GM19025 (cell line): ENCODE measurements around the gene VWA3B.
"Not testable (repeated sequence)": the region's sequence is repeated elsewhere in the genome, so short reads cannot be mapped to it uniquely, and the experiment has no call there.

Experiments used
- ATAC-seq: cut with Tn5 transposase; IDR thresholded peaks from one replicate; pipeline ENCODE4 v1.9.1; 2021; ENCODE audit warnings: mild to moderate bottlenecking, low read depth, moderate library complexity; ENCODE audit not compliant: unreplicated experiment

The VWA3B gene

DNA sequence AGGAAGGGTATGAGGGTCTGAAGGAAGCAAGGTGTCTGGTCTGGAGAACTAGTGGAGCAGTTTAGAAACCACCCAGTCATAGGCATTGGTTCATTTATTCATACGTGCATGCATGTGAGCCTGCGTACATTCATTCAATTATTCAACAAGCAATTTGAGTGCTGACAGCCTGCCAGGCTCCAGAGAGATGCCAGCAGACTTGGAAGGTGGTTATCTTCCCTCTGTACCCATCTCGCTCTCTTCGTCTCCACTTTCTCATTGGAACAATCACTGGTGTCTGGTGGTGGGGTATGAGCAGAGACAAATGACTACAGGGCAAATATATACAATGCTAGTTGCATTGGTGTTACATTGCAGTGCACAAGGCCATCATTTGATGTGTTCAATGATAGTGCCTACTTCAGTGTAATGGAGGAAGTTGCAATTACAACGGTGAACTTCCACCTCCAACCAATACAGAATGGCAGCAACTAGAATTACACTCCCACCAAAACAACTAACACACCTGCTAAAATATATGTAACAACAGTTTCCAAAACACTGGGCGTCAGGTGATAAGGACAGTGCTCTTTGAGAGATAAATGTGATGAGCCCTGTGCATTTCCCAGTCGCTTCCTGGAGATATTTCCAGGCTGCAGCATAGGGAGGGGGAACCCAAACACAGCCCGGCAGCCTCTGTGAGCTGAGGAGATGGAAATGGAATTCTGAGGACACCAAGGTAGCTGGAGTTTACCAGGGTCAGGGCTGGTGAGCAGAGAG is 226.7 kb downstream of the VWA3B start:
- no peak for ATAC-seq

DNA sequence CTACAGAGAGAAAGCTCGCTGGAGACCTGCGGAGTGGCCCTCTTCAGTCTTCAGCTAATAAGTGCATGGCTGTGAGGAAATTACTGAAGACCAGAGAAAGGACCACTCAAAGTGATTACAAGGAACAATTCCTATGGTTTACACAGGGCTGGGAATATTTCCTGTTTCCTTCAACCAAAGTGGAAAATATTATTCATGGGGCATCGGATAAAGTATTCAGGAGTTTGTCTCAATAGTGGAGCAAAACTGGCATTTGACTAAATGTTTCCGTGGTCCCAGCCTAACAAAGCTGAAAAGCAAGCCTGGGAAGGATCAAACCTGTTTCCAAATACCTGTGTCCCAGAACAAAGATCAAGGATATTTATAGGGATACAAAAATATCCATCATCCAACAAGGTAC is 227.3 kb downstream of the VWA3B start:
- no peak for ATAC-seq

DNA sequence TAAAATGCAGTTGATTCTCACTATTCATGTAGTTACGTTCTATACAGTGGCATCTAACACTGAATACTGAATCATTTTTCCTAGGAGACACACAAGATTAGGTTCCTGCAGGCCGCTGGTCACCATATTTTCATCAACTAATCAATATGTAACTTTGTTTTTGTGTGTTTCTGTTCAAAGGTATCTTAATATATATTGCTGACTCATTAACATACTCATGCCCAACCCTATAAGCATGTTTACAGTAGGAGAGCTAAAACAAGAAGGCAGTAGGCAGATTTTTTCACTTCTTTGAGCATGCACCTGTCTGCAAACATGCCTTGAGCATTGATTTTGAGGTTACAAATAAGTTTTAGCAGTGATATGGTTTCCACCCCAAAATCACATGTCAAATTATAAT is 229.0 kb downstream of the VWA3B start:
- ATAC-seq, result no peak

DNA sequence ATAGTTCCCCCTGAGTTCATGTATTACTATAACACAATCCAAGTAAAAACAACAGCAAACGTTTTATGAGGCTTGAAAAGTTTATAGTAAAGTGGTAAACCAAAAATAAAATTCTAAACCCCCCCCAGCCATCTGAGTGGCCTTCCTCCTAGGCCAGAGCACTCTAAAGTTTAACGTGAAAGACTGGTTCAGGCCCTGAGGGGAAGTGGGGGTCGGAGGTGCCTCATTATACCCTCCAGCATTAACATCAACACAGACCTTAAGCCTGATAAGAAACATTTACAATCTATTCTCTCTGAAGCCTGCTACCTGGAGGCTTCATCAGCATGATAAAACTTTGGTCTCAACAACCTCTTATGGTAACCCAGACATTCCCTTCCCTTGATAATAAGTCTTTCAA is 230.2 kb downstream of the VWA3B start:
- no peak for ATAC-seq

DNA sequence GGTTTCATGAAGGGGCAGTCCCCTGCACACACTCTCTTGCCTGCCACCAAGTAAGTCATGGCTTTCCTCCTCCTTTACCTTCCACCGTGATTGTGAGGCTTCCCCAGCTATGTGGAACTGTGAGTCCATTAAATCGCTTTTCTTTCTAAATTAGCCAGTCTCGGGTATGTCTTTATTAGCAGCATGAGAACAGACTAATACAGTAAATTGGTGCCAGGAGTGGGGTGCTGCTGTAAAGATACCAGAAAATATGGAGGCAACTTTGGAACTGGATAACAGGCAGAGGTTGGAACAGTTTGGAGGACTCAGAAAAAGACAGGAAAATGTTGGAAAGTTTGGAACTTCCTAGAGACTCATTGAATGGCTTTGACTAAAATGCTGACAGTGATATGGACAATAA is 233.2 kb downstream of the VWA3B start:
- ATAC-seq, result not testable (repeated sequence)

DNA sequence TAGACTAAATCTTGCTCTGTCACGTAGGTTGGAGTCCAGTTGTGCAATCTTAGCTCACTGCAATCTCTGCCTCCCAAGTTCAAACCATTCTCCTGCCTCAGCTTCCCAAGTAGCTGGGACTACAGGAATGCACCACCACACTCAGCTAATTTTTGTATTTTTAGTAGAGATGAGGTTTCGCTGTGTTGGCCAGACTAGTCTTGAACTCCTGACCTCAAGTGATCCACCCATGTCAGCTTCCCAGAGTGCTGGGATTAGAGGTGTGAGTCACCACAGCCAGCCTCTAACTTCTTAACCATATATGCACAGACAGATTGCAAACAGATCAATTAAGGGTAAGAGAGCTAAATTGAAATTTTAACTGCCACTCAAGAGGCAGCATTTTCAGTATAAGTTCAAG is 237.2 kb downstream of the VWA3B start:
- no peak for ATAC-seq

DNA sequence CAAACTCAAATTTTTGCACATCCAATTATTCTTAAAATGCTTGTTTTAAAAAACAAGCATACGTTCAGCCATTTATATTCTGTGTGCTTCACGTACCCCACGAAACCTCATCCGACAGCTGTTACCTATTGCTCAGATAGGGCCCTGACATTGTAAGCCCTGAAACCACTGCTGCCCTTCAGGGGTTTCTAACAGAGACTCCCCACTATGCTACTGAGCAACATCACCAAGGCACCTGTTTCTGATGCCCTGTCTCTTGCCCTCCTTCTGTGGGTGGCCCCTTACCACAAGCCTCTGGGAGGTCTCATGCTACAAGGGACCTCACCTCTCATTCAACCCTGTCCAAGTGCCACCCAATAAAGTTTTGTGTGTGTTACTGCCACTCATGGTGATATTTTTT is 240.8 kb downstream of the VWA3B start:
- ATAC-seq, result no peak

DNA sequence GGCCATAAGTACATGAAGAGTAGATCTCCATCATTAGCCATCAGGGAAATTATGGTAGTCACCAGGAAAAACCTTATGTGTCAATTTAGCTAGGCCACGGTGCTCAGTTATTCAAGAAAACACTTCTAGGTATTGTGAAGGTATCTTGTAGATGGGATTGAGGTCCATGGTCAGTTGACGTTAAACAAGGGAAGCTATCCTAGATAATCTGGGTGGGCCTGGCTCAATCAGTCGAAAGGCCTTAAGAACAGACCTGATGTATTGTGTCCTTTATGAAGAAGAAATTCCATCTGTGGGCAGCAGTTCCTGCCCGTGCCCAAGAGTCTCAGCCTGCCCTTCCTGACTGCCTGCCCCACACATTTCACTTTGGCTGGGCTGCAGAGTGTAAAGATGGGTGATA is 242.6 kb downstream of the VWA3B start:
- no peak for ATAC-seq

DNA sequence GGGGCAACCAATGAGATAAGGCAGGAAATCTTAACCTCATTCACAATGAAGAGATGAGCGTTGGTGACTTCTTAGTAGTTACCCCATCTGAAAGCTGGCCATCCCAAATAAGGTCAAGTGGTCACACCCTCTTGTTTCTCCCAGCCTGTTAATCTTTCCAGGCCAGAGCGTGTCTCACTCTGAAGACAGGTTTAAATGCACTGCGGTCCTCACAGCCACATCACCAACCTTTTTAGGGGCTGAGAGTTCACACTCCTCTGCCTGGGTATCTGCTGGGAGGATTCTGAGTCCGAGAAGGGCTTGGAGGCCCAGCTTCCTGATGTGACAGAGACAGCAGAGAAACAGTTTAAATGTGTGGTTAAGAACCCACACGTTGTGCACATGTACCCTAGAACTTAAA is 246.0 kb downstream of the VWA3B start:
- no peak for ATAC-seq

DNA sequence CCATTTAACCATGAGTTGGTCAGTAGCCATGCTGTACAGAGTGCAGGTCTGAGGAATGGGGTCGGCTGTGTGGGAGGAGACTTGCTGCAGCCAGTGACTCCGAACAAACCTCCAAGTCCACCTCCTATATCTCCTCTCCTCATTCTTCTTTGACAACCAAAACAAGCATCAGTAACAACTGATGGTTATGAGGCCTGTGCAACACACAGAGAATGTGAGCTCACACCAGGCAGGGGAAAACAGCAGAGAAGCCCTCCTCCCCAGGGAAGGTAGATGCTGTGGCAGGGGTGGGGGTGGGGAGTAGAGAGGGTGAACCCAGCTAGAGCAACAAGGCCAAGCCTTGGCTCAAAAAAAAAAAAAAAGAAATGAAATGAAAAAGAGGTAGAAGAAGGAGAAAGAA is 247.0 kb downstream of the VWA3B start:
- ATAC-seq, result no peak

DNA sequence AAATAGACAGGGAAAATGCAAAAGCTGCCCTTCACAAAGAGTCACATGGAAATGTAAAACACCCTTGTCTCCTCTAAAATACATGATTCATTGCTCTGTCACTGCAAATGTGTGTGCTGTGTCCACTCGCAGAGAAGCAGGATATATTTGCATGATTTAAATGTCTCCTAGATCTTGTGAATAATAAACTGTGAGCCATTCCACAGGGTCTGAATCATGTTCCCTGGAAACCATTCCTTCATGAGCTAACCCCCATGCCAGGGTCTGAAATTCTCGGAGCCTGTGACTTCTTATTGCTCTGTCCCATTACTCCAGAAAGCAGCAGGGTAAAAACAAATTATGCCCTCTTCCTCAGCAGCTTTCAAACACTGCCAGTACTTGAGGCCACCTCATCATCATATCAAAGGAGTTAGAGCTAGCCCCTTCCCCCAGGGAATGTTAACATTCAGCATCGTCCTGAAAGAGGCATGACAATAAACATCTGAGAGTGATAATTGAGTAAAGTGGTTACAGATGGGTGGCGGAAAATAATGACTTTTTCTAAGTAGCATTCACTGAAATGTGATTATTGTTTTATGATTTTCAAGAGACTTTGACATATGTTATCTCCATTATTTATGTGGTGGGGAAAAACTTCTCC is 247.6 kb downstream of the VWA3B start:
- ATAC-seq, result no peak

DNA sequence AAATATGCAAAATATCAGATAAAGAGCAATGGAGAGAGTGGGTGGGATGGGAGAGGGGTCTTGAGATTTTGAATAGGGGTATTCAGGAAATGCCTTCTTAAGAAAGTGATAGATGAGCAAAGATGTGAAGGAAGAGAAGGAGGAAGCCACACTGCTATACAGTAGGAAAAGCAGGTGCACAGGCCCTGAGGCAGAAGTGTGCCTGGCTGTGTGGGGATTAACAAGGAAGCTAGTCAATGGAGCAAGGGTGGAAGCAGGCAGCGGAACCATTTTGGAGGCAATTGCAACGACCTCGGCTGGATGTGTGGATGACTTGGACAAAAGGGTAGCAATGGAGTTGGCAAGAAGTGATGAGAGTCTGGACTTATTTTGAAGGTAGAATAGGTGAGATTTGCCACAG is 248.3 kb downstream of the VWA3B start:
- ATAC-seq, result no peak

DNA sequence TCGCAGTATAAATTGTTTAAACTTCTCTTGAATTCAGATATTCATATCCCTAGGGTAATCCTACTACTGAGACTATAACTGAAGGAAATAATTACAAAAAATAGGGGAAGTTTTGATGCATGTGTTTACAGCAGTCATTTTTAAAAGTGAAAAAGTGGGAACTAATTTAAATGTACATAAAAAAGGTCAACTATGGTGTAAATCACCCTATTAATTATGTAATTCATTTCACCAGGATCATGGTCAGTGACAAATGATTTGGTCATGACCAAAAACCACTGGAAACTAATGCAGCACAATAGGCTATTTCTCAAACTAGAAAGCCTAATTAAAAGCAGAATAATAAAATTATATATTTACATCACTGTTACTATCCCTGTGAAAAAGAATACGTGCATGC is 254.3 kb downstream of the VWA3B start:
- ATAC-seq, result no peak

DNA sequence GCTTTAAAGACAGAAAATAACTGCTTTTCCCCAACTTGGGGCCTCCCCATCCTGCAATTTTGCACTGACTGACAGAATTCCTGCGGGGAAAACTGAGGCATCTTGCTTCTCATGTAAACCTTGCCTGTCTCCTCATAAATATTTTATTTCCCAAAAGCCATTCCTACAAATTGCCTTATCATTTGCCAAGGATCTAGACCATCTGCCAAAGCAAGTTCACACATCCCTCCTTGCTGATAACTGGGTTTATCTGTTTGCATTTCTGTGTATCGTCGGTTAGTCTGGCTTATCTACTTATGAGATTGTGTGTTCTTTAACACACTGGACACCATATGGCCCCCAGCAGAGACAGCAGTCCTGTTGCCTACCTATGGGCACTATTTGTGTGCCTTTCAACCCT is 256.3 kb downstream of the VWA3B start:
- ATAC-seq, result no peak

DNA sequence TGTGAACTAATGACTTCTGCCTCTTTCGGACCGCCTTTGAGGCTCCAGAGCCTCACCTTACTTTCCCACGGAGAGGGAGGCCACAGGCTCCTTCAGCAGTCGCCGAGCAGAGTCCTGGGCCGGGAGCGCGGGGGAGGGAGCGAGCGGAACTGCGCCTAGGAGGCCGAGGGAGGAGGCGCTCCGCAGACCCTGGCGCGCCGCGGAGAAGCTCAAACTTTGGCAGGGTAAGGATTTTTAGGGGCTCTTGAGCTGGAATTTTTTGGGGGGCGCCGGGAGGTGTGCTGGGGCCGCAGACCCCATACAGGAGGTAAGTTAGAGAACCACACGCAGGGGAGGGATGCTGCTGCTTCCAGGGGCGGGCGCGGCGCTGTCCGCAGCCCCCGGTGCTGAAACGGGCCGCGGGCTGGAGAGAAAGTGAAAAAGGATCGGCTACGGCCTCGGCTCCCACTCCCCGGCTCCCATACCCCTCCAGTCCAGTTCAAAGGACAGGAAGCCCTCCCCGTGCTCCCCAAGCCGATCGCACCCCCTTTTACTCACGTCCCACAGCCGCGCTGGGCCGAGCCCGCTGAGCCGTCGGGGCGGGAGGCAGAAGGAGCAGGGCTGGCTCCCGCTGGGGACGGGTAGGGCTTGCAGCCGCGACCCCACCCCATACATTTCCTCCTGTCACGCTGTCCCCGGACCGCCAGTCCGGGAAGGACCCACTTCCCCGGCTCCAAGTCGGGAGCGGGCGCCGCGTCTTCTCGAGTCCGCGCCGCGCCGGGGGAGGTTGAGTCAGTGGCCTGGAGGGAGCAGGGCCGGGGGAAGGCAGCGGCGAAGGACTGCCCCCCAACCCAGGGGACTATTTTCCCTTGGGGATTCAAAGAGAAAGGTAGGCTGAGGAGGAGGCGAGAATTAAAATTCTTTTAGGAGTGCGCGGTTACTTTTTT is 259.6 kb downstream of the VWA3B start, which contains the start of gene CNGA3:
TSS of gene CNGA3 (plus strand) at position 146 of the 926 bp plus-strand sequence. CDS start 23,520 bp downstream, outside the sequence.
- no peak for ATAC-seq

DNA sequence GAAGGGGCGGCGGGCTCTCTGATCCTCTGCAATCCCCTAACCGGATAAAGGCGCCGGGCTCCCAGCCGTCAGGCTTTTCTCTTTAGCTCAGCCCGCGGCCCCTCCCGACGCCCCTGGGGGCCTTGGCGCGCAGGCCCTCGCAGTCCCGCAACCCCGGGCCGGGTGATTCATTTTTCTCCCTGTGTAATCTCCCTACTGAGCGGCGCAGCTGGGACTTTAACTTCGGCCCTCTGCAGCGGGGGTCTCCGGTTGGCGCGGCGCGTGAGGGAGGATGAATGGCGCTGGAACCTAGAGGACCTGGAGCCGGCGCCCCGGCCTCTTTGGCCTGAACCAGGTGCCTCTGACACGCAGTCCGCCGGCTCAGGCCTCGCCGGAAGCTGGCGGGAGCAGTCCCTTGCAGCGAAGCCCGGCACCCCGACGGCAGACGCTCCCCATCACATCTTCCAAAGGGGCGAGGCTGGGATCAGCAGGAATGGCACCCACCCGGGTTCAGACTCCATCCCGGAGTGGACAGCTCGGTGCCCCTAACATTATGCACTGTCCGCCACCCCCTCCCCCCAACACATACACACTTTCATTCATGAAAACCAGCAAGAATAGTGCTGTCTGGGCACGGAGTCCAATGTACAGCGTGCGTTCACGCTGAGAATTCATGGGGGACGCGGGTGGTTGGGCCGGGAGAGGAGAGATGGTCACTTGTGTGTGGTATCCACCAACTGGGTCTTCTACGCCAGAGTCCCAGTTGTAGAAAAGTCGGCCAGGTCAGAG is 260.5 kb downstream of the VWA3B start:
- no peak for ATAC-seq

DNA sequence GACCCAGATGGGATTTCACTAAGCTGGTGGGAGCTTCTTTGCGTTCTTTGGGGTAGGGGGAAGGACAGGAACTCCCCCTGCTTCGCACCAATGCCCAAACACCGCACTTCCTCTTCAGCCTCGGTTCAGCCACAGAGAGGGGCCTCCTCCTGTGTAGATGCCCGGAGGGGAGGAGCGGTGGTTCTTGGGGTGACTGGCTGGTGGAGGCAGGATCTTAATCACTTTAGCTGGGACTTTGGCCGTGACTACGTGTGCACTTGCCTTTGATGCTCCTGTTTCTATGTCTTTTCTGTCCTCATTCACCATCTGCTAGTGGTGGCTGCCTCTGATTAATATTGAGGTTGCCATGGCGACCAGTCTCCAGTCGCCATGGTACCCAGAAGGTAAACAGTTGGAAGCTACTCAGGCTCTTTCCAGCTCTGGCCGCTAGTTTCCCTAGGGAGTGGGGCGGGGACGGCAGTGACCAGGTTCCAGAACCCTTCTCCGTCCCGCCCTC is 261.1 kb downstream of the VWA3B start:
- no peak for ATAC-seq

DNA sequence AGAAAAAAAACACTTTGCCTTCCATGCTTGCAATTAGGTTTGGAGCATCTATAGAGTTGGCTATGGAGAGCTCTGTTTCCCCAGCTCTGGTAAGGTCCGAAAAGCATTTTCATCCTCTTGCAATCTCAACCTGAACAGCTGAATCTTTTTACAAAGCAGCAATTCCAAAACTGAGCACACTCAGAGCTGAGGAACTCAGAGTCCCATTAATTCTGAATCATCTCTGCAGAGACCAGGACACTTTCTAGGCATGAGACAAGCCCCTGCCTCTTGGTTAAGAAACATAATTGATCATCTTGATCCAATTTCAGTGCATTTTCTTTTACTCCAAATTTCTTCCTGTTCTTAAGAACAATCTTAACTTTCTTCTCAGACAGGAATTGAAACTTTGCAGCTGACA is 263.4 kb downstream of the VWA3B start:
- ATAC-seq, result no peak

DNA sequence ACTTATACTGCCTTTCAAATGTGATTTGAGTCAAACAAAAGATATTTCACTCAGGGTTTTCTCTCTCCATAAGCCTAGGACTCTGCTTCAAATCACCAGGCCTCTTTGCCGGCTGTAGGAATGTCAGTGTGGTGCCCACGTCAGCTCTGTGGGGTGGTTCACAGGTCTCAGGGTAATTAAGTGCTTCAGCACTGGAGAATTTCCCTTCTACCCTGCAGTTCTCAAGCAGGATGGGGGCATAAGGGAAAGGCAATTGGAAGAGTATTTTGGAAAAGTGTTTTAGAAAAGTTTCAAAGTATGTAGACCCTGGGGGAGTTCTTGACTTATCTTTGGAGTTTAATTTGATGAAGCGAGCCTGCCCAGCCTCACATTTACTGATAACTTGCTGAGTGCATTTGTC is 268.9 kb downstream of the VWA3B start:
- no peak for ATAC-seq

DNA sequence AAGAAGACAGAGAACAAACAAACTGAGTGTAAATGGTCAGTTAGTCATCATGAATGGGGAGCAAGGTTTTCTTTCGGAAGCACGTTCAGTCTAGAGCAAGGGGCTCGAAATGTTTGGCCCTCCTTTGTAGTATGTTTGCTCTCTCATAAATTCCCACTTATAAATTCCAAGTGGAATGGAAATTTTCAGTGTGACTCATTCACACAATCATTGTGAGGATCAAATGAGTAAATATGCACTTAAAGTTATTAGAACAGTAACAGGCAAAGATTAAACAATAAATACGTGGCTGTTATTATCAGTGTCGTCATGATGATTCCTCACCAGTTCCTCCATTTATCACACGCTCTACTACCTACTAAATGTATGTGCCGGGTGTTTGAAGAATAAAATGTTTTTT is 269.8 kb downstream of the VWA3B start:
- no peak for ATAC-seq
